GM18498 (cell line): ENCODE data around the gene SRMS.

ENCODE experiments used
- ATAC-seq: cut with Tn5 transposase; IDR thresholded peaks from one replicate; pipeline ENCODE4 v1.9.1; 2021; ENCODE audit warnings: mild to moderate bottlenecking, moderate library complexity; ENCODE audit not compliant: unreplicated experiment

SRMS gene

GRCh38 chr20:63539441-63540370, 7.8 kb downstream of the SRMS start:
- no peak for ATAC-seq

GRCh38 chr20:63539092-63539430, 8.5 kb downstream of the SRMS start:
- ATAC-seq = no peak

GRCh38 chr20:63538204-63539091, 9.1 kb downstream of the SRMS start:
- ATAC-seq = no peak

GRCh38 chr20:63537525-63538203, 9.9 kb downstream of the SRMS start:
- ATAC-seq = peak; percentile 87

GRCh38 chr20:63536997-63537524, 10.5 kb downstream of the SRMS start, which contains the start of gene PTK6:
PTK6 (minus strand) TSS chr20:63537376; CDS start chr20:63537314, 62 bp downstream.
- peak; percentile 11 for ATAC-seq

GRCh38 chr20:63536241-63536977, 11.1 kb downstream of the SRMS start:
- ATAC-seq = no peak

GRCh38 chr20:63534831-63535651, 12.5 kb downstream of the SRMS start:
- no peak for ATAC-seq

GRCh38 chr20:63534427-63534830, 13.1 kb downstream of the SRMS start:
- ATAC-seq = no peak

GRCh38 chr20:63533871-63534393, 13.6 kb downstream of the SRMS start:
- no peak for ATAC-seq

GRCh38 chr20:63533388-63533787, 14.2 kb downstream of the SRMS start:
- ATAC-seq = no peak

- no peak for ATAC-seq
Observed at GRCh38 chr20:63532449-63532971, 15.0 kb downstream of the SRMS start.

- no peak for ATAC-seq
Observed at GRCh38 chr20:63531686-63532448, 15.7 kb downstream of the SRMS start.

GRCh38 chr20:63530788-63531160, 16.8 kb downstream of the SRMS start:
- no peak for ATAC-seq

GRCh38 chr20:63529861-63530787, 17.4 kb downstream of the SRMS start:
- no peak for ATAC-seq

- ATAC-seq = no peak
Observed at GRCh38 chr20:63529180-63529860, 18.2 kb downstream of the SRMS start.

GRCh38 chr20:63527184-63527583, 20.4 kb downstream of the SRMS start:
- no peak for ATAC-seq
